Right renal pelvis (tissue), 4 donors: ENCODE results near the gene TMPRSS11E. TPM values are rescaled to one million over a fixed set of nuclear protein-coding genes. Genes with fewer than 3 reads are reported as not detected.
"Not testable (repeated sequence)": the region's sequence is repeated elsewhere in the genome, so short reads cannot be mapped to it uniquely, and the experiment has no call there.

Source experiments
- DNase-seq, 4 donors: peaks; one replicate each; pipeline ENCODE4 v3.0.0-alpha.2; 2013; ENCODE audit warnings: low read depth in 4 of 4, low spot score in 3 of 4, missing footprints in 1 of 4
- polyA plus RNA-seq, 4 donors: library from polyadenylated mRNA; unstranded; fragments of 120-200 nt; gene quantifications; one replicate each; pipeline ENCODE4 v1.2.1, GENCODE V29; 2013; ENCODE audit not compliant: insufficient read length in 4 of 4

TMPRSS11E gene
- polyA plus RNA-seq, 4 donors: 0.10 to 0.21 TPM; not detected in 2

DNA sequence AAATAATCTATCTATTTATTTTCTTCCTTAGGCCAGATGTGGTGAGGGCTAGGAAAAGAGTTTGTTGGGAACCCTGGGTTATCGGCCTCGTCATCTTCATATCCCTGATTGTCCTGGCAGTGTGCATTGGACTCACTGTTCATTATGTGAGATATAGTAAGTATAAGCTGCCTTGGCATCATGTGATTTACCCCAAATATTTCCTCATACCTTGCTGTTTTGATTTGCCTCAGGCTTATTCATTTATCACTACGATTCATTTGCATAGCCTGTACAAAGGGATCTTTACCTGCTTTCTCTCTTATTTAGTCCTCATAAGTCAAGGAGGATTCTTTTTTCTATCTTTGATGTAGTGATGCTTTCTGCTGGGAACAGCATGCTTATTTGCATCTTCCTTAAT, 14.5 kb downstream of the TMPRSS11E start:
- no peak for DNase-seq

DNA sequence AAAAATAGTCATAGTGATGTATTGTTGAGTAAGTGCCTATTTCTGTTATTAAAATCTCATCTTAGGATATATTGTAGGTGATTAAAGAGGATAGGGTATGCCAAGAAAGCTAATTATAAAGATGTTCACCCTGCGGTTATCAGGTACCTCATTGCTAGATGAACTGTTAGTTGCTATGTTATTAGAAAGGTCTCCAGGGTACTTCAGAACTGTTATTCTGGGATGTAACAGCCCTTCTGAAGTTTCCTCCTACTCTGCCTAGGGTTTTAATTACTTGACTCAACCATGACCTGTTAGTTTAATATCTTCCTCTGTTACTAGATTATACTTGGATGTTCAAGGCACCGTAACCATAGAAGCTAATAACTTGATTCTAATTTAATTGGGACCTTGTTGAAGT, 15.4 kb downstream of the TMPRSS11E start:
- no peak for DNase-seq

DNA sequence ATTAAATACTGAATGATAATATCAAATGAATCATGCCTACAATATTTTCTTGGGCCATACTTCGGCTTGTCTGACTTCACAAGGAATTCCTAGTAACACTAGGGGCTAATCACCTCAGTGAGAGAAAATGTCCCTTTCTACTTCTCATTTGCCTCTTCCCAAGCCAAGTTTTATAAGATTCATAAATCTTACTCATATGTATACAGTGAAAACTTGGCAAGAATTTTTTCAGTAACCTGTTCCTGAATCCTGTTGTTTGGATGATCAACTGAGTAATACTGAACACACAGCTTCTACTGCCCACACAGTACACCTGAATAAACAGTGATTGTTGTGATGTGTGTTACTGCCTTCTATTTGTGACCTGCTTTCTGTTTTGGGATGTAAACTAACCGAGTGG, 16.5 kb downstream of the TMPRSS11E start:
- DNase-seq: no peak

DNA sequence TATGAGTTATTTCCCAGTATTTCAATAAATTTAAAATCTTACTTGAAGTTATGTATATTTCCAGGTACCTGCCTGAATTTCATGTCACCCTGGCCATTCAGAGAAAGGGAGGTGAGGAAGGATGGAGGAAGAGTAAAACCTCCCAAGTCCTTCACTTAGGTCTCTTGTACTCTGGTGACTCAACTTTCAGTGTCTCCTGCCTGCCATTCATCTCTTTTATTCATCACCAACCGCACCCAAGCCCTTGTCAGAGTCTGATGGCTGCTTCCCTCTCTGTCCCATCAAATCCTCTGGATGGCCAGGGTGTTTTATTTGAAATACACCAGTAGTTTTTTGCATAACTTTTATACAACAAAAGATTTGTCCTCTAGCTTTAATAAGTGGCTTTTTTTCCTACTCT, 17.8 kb downstream of the TMPRSS11E start:
- no peak for DNase-seq

DNA sequence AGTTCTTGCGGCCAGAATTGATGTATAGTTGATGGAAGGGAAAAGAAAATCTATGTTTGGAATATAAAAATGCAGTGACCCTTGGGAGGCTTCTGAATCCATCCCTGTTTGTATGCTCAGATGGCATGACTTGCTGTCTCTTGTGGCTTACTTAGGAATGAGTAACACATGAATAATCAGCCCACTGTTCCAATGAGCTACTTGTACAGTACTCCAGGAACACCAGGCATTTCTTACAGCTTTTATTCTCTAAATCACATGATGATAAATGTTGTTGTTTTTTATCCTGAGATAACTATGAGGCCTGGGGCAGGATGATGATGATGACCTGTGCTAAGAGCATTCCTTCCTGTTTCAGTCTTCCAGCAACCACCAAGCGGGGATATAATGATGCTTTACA, 18.9 kb downstream of the TMPRSS11E start:
- DNase-seq: no peak

DNA sequence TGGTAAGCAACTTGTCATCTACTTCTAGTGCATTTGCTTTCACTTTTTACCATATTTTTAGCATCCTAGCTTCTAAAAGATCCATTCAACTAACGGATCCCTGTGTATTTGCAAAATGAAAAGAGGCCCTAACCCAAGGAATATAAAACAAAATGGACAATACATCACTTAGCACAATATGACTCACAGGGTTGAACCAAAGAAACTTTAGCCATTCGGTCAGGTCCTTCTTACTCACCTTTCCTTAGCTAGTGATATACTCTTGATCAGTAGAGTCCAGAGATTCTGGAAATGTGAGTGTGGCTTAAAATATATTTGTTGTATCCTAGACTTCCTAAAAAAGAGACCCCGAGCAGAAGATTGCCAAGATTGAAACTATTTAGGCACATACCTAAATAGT, 19.5 kb downstream of the TMPRSS11E start:
- DNase-seq: no peak

DNA sequence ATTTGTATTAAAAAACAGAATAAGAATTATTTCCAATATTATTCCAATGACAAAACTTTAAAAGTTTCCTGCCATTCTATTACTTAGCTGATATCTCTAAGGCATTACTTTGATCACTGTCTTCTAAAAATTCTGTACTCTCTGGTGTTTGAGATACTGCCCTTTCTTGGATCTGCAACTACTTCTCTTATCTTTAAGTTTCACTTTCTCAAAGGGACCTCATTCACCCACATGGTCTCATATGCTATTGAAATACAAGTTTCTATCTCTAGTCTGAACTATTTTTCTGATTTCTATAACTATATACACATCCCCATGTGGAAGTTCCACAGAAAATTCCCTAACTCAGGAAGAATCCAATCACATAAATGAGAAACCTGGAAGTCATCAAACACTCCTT, 22.2 kb downstream of the TMPRSS11E start:
- DNase-seq: no peak

DNA sequence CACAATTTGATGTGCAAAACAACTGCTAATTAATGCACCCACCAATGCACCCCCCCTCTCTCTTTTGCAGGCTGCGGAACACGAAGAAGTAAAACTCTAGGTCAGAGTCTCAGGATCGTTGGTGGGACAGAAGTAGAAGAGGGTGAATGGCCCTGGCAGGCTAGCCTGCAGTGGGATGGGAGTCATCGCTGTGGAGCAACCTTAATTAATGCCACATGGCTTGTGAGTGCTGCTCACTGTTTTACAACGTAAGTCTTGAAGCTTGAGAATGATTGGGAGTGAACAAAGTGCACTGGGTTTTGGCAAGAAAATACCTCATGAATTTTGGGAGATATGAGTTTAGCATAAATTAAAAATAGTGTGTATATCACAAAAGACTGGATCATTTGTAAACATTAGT, 28.9 kb downstream of the TMPRSS11E start:
- no peak for DNase-seq

DNA sequence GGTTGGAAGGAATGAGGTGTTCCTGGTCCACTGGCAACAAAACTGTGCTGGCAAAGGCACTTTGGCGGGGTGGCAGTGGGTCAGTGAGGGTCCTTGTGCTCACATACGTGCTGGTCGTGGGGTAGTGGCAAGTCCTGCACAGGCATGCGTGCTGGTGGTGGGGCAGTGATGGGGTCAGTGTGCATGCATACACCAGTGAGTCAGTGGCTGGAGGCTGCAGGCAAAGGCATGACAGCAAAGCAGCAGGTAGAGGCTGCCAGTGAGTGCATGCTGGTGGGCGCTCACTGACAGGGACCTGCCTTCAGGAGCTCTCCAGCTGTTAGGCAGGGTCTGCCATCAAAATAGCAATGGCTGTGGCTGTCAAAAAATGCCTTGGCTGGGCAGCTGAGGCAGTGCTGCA, 42.1 kb downstream of the TMPRSS11E start:
- no peak for DNase-seq

DNA sequence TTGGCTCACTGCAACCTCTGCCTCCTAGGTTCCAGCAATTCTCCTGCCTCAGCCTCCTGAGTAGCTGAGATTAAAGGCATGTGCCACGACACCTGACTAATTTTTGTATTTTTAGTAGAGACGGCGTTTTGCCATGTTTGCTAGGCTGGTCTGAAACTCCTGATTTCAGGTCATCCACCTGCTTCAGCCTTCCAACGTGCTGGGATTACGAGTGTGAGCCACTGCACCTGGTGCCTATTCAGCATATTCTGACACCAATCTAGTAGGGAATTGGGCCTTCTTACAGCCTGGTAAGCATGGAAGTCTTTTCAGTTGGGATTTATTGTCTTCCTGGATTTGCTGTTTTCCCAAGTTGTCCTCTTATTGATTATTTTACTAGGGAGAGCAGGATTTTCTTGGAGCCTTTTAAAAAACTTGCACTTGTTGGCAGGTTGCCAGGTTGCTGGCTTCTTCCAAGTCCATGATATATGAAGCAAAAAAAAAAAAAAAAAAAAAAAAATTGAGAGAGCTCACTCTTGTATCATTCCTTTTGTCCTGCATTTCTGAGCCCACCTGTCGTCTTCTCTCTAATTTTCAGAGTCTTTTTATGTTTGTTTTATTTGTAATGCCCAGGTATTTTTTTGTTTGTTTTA, 43.7 kb downstream of the TMPRSS11E start:
- no peak for DNase-seq

DNA sequence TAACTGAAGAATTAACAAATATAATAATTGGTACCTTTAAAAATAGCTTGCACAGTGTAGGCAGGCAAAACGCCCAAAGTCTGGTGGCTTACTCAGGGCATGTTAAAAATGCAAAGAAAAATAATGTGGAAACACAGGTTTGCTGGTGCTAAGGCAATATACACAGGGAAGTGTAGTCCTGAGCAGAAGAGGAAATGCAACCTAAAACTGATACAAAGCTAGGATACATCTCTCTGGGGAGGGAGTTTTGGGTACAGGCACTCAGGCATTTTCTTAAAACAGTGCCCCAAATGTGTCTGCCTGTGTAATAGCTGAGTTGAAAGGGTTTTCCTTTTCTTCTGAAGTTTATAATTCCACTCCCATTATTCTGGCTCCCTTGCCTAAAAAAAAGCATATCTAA, 47.4 kb downstream of the TMPRSS11E start:
- DNase-seq: no peak

DNA sequence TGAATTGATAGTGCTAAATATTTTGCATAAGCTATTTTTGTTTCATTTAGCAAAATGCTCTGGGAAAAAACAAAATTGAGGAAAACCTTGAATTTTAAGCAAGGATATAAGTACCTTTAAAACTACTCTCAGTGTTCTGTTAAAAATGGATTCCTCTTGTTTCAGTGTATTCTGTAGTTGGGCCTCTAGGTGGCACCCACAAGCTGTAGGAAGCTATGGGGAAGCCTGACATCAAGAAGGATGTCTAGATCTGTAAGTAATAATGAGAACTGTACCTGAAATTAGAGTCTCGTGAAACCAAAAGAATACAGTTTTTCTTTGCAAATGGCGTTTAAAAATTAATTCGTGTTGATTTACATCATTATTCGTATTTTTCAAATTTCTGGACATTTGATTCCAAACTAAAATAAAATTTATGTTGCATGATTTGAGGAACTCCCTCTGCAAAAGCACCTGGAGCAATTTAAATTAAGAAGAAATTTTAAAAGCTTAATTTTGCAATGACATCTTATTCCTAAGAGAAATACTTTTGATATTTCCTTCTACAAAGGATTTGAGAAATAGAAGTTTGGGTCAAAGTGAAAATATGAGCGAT, 51.2 kb downstream of the TMPRSS11E start:
- peak; percentile 49 to 54 (median 51) for DNase-seq

DNA sequence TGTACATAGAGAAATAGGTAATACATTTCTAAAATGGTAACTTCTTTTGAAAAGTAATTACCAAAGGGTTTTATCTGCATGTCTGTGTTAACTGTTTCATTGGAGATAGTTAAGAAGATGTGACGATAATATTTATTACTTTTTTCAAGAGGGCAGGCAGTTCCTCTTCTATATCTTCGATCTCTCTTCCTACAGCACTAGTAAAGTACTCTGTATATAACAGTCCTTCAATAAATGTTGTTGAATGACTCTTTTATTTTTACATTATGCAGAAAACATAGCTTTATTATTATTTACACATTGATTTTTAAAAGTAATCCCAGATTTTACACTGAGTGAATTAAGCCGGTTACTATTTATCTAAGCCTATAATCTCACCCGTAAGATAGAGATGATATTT, 51.8 kb downstream of the TMPRSS11E start:
- DNase-seq: no peak

DNA sequence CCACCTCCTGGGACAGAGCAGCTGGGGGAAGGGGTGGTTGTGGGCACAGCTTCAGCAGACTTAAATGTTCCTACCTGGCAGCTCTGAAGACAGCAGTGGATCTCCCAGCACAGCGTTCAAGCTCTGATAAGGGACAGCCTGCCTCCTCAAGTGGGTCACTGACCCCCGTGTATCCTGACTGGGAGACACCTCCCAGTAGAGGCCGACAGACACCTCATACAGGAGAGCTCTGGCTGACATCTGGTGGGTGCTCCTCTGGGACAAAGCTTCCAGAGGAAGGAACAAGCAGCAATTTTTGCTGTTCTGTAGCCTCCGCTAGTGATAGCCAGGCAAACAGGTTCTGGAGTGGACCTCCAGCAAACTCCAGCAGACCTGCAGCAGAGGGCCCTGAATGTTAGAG, 56.2 kb downstream of the TMPRSS11E start:
- not testable (repeated sequence) for DNase-seq

DNA sequence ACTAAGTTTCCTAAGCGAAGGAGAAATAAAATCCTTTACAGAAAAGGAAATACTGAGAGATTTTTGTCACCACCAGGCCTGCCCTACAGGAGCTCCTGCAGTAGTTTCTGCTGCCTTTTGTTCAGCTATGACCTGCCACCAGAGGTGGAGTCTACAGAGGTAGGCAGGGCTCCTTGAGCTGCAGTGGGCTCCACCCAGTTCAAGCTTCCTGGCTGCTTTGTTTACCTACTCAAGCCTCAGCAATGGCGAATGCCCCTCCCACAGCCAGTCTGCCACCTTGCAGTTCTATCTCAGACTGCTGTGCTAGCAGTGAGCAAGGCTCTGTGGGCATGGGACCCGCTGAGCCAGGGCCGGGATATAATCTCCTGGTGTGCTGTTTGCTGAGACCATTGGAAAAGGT, 57.6 kb downstream of the TMPRSS11E start:
- DNase-seq: not testable (repeated sequence)

DNA sequence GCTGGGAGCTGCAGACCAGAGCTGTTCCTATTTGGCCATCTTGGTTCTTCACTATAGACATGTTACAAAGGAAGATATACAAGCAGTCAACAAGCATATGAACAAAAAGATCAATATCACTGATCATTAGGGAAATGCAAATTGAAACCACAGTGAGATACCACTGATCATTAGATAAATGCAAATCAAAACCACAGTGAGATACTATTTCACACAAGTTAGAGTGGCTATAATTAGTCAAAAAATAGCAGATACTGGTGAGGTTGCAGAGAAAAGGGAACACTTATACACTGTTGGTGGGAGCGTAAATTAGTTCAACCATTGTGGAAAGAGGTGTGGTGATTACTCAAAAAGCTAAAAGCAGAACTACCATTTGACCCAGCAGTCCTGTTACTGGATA, 58.2 kb downstream of the TMPRSS11E start:
- not testable (repeated sequence) for DNase-seq

DNA sequence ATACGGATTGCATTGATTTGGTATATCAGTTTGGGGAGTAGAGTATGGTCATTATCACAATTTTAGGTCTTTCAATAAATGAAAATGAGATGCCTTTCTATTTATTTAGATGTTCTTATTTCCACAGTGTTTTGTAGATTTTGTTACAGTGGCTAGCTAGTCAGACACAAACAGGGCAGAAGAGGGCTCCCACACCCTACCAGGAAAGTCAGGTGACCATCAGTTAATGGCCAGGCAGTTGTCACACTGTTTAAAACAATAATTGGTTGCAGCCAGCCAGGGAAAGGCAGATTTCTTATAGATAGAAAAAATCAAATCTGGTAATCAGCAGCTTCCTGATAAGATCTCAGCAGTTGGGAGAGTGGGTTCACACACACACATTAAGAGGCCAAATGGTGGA, 71.6 kb downstream of the TMPRSS11E start:
- DNase-seq: no peak

DNA sequence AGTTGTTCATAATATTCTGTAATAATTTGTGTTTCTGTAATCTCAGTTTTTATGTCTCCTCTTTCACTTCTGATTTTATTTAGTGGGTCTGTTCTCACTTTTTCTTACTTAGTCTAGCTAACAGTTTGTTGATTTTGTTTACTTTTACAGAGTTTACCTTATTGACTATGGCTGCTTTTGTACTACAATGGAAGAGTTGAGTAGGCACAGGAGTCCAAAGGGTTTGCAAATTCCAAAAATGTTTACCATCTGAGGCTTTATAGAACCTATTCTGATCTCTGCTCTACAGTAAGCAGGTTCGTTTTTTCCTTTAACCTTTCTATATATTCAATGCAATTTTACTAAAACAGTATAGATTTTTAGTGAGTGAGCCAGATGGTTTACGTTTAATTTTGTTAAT, 73.7 kb downstream of the TMPRSS11E start:
- no peak for DNase-seq

DNA sequence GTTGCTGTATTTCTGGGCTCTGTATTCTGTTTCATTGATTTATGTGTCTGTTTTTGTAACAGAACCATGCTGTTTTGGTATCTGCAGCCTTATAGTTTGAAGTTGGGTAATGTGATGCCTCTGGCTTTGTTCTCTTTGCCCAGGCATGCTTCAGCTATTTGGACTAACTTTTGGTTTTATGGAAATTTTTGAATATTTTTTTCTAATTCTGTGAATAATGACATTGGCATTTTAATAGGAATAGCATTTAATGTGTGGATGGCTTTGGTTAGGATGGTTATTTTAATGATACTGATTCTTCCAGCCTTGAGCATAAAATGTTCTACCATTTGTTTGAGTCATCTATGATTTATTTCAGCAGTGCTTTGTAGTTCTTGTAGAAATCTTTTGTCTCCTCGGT, 75.0 kb downstream of the TMPRSS11E start:
- not testable (repeated sequence) for DNase-seq

DNA sequence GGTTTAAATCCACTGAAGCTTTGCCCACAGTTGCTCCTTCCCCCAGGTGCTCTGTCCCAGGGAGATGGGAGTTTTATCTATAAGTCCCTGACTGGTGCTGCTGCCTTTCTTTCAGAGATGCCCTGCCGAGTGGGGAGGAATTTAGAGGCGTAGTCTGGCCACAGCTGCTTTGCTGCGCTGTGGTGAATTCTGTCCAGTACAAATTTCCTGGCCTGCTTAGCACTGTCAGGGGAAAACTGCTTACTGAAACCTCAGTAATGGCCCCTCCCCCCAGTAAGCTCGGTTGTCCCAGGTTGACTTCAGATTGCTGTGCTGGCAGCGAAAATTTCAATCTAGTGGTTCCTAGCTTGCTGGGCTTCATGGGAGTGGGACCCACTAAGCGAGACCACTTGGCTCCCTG, 88.7 kb downstream of the TMPRSS11E start:
- DNase-seq: no peak

DNA sequence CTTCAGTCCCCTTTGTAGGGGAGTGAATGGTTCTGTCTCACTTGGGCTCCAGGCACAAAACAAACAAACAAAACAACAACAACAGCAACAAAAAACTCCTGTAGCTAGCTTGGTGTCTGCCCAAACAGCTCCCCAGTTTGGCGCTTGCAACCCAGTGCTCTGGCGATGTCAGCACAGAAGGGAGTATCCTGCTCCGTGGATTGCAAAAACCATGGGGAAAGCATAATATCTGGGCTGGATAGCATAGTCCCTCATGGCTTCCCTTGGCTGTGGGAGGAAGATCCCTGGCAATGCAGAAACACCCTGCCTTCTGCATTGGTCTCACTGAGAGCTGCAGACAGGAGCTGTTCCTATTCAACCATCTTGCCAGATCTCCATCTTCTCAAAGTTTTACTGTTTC, 89.1 kb downstream of the TMPRSS11E start:
- no peak for DNase-seq

DNA sequence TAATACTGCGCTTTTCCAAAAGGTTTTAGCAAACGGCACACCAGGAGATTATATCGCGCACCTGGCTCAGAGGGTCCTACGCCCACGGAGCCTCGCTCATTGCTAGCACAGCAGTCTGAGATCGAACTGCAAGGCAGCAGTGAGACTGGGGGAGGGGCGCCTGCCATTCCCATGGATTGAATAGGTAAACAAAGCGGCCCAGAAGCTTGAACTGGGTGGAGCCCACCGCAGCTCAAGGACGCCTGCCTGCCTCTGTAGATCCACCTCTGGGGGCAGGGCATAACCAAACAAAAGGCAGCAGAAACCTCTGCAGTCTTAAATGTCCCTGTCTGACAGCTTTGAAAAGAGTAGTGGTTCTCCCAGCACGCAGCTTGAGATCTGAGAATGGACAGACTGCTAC, 95.5 kb downstream of the TMPRSS11E start:
- DNase-seq: not testable (repeated sequence)
